Neural crest cell (in vitro differentiated cells): Measurements from ENCODE around the gene SPTAN1. TPM values are rescaled to one million over a fixed set of nuclear protein-coding genes. Genes with fewer than 3 reads are reported as not detected.

Source experiments
- DNase-seq: peaks from one replicate; pipeline ENCODE4 v3.0.0; 2021; ENCODE audit warnings: low read depth, mixed read lengths, low spot score
- H3K27ac Mint-ChIP-seq: one replicate; pipeline ENCODE4 v1.8.0; 2021; ENCODE audit warnings: mild to moderate bottlenecking, mixed read lengths; ENCODE audit not compliant: unreplicated experiment
- H3K27me3 Mint-ChIP-seq: 2 replicates; pipeline ENCODE4 v1.8.0; 2021; ENCODE audit warnings: low read depth, mild to moderate bottlenecking, mixed read lengths
- H3K36me3 Mint-ChIP-seq: 2 replicates; pipeline ENCODE4 v1.8.0; 2021; ENCODE audit warnings: low read depth, mild to moderate bottlenecking, mixed read lengths
- H3K4me1 Mint-ChIP-seq: 2 replicates; pipeline ENCODE4 v1.8.0; 2021; ENCODE audit warnings: mixed read lengths
- H3K4me3 Mint-ChIP-seq: one replicate; pipeline ENCODE4 v1.8.0; 2021; ENCODE audit warnings: mild to moderate bottlenecking, mixed read lengths
- H3K9me3 Mint-ChIP-seq: 2 replicates; pipeline ENCODE4 v1.8.0; 2021; ENCODE audit warnings: mixed read lengths
- CTCF ChIP-seq: fragments of 200-600 bp; sonication (generic); conservative IDR thresholded peaks from 2 replicates; pipeline ENCODE4 v1.5.0; 2021; ENCODE audit warnings: antibody characterized with exemption, mild to moderate bottlenecking
- total RNA-seq: library from RNA; stranded (reverse); gene quantifications from 2 replicates; pipeline ENCODE4 v1.2.1, GENCODE V29; 2021

SPTAN1 gene
- total RNA-seq, 1 donor from 2014 or later: 289 TPM

- no peak for TF ChIP-seq CTCF
- no peaks in the 10 kb centered on the region for H3K9me3 Mint-ChIP-seq
- no peaks in the 10 kb centered on the region for H3K4me1 Mint-ChIP-seq
- no peak overlapping the region for H3K4me3 Mint-ChIP-seq
- H3K27me3 Mint-ChIP-seq: no peaks in the 10 kb centered on the region
- H3K27ac Mint-ChIP-seq: no peak overlapping the region
- peaks cover 3% of the 10 kb centered on the region for H3K36me3 Mint-ChIP-seq
- no peak for DNase-seq
Observed at GRCh38 chr9:128636556-128637530, 84.5 kb downstream of the SPTAN1 start.

DNA sequence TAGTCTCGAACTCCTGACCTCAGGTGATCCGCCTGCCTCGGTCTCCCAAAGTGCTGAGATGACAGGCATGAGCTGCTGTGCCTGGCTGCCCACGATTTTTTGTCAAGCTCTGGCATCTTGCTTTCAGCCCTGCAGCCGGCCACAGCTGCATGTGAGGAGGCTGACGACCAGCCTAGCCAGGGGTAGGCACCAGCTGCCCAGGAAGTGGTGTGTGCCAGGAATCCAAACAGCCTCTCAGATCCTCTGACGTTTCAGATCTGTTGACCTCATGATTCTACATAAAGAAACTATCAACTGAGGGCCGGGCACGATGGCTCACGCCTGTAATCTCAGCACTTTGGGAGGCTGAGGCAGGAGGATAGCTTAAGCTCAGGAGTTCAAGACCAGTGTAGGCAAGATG lies 85.3 kb downstream of the SPTAN1 start:
- H3K36me3 Mint-ChIP-seq: peaks cover 3% of the 10 kb centered on the region
- H3K4me1 Mint-ChIP-seq: peaks cover 2% of the 10 kb centered on the region
- no peak for DNase-seq
- H3K9me3 Mint-ChIP-seq: no peaks in the 10 kb centered on the region
- H3K4me3 Mint-ChIP-seq: no peak overlapping the region
- H3K27me3 Mint-ChIP-seq: no peaks in the 10 kb centered on the region
- no peak overlapping the region for H3K27ac Mint-ChIP-seq
- no peak for TF ChIP-seq CTCF

DNA sequence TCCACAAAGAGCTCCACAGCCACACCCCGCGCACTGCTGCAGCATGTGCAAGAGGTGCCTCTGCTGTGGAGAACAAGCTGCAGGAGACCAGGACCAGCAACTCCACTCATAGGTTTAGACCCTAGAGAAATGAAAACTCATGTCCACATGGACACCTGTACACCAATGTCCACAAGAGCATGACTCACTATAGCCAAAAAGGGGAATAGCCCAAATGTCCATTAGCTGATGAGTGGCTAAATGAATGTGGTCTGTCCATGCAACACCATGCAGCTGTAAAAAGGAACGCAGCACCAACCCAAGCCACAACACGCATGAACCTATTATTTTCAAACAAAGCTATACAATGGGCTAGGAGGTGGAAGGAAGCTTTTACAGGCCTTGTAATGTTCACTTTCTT lies 86.2 kb downstream of the SPTAN1 start:
- Mint-ChIP-seq H3K4me1 (peaks cover 5% of the 10 kb centered on the region), H3K9me3 (no peaks in the 10 kb centered on the region), H3K36me3 (no peaks in the 10 kb centered on the region), H3K27ac (no peak overlapping the region), H3K27me3 (no peaks in the 10 kb centered on the region), H3K4me3 (no peak overlapping the region)
- DNase-seq: no peak
- TF ChIP-seq CTCF: no peak

DNA sequence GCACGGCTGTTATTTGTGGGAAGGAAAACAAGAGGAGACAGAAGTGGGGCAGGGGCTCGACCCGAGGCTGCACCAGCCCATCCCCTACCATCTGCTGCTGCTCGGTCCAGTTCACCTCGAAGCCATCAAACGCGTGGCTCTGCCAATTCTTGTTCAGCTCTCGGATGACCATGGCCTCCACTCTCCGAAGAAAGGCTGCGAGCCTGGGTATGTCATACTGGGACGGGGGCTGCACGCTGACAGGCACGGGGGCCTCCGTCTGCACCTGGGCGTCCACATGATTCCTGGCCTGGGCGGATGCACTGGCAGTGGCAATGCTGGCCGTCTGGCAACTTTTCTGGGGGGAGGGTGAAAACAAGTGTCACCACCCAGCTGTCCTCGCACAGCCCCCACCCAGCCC lies 88.2 kb downstream of the SPTAN1 start:
- Mint-ChIP-seq H3K9me3 (no peaks in the 10 kb centered on the region), H3K4me3 (no peak overlapping the region), H3K36me3 (no peaks in the 10 kb centered on the region), H3K27ac (peak overlapping the region; percentile 62), H3K27me3 (no peaks in the 10 kb centered on the region), H3K4me1 (peaks cover 5% of the 10 kb centered on the region)
- DNase-seq: no peak
- TF ChIP-seq CTCF: no peak

DNA sequence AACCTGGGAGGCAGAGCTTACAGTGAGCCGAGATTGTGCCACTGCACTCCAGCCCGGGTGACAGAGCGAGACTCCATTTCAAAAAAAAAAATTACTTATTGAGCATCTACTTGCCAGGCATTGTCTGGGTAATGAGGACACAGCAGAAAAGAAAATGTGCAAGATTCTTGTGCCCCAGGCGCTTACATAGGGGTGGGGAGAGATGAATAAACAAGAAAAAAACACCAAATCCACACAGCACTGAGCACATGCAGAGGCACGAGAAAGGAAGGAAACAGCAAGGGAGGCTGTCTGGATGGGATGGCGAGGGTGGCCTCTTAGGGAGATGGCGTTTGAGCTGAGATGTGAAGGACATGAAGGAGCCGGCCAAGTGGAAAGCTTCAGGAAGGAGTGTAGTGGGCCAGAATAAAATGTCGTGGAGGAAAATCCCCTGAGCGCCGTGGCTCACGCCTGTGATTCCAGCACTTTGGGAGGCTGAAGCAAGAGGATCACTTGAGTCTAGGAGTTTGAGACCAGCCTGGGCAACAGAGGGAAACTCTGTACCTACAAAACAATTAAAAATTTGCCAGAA lies 90.4 kb downstream of the SPTAN1 start:
- peak overlapping the region; percentile 80 for H3K27ac Mint-ChIP-seq
- no peak overlapping the region for H3K4me3 Mint-ChIP-seq
- DNase-seq: no peak
- no peaks in the 10 kb centered on the region for H3K27me3 Mint-ChIP-seq
- H3K4me1 Mint-ChIP-seq: peaks cover 5% of the 10 kb centered on the region
- no peak for TF ChIP-seq CTCF
- H3K36me3 Mint-ChIP-seq: no peaks in the 10 kb centered on the region
- no peaks in the 10 kb centered on the region for H3K9me3 Mint-ChIP-seq
